SK-N-SH treated with all-trans-retinoic acid at 6 μM for 48 hours (cell line): Measurements from ENCODE around the gene PRKACA.
"Not testable (repeated sequence)": the region's sequence is repeated elsewhere in the genome, so short reads cannot be mapped to it uniquely, and the experiment has no call there.

ENCODE experiments used
- ATAC-seq: fragments of 200-7000 bp; cut with Tn5 transposase; 3 replicates; pipeline ENCODE4 v1.9.1; 2020; ENCODE audit warnings: mild to moderate bottlenecking, moderate library complexity
- ARNTL ChIP-seq: fragments of 450-650 bp; formaldehyde crosslinking; IDR thresholded peaks from 2 replicates; pipeline ENCODE4 v1.5.0; 2020; ENCODE audit warnings: low read depth, mild to moderate bottlenecking, moderate library complexity, borderline replicate concordance
- BACH2 ChIP-seq: fragments of 250-450 bp; sonication (Bioruptor Pico); IDR thresholded peaks from 2 replicates; pipeline ENCODE4 v1.9.0; 2021; ENCODE audit warnings: mild to moderate bottlenecking, borderline replicate concordance
- CREB5 ChIP-seq: fragments of 250-450 bp; sonication (Bioruptor Pico); IDR thresholded peaks from 2 replicates; pipeline ENCODE4 v1.5.1; 2020; ENCODE audit warnings: low read depth, mild to moderate bottlenecking, moderate library complexity
- CSDC2 ChIP-seq: fragments of 250-450 bp; sonication (Bioruptor Pico); IDR thresholded peaks from 2 replicates; pipeline ENCODE4 v1.5.0; 2020; ENCODE audit warnings: mild to moderate bottlenecking, moderate library complexity
- CSRNP3 ChIP-seq: fragments of 250-450 bp; sonication (Bioruptor Pico); IDR thresholded peaks from 2 replicates; pipeline ENCODE4 v1.5.1; 2021; ENCODE audit warnings: mild to moderate bottlenecking, moderate library complexity
- ESRRG ChIP-seq: fragments of 250-450 bp; sonication (Bioruptor Pico); IDR thresholded peaks from 2 replicates; pipeline ENCODE4 v1.6.1; 2021; ENCODE audit warnings: mild to moderate bottlenecking
- ISL1 ChIP-seq: fragments of 250-450 bp; sonication (Bioruptor Pico); IDR thresholded peaks from 2 replicates; pipeline ENCODE4 v2.1.2; 2022; ENCODE audit warnings: mild to moderate bottlenecking, moderate library complexity
- OSR1 ChIP-seq: fragments of 250-450 bp; sonication (Bioruptor Pico); IDR thresholded peaks from 2 replicates; pipeline ENCODE4 v1.8.0; 2022; ENCODE audit warnings: moderate library complexity, mild to moderate bottlenecking, inconsistent platforms
- PATZ1 ChIP-seq: fragments of 250-450 bp; sonication (Bioruptor Pico); IDR thresholded peaks from 2 replicates; pipeline ENCODE4 v1.8.0; 2020; ENCODE audit warnings: mild to moderate bottlenecking, moderate library complexity, borderline replicate concordance
- POU6F1 ChIP-seq: fragments of 250-450 bp; sonication (Bioruptor Pico); IDR thresholded peaks from 2 replicates; pipeline ENCODE4 v1.8.0; 2021; ENCODE audit warnings: low read depth, mild to moderate bottlenecking, moderate library complexity, borderline replicate concordance
- SNAI2 ChIP-seq: fragments of 250-450 bp; sonication (Bioruptor Pico); IDR thresholded peaks from 2 replicates; pipeline ENCODE4 v1.5.0; 2020; ENCODE audit warnings: mild to moderate bottlenecking, moderate library complexity
- TCF4 ChIP-seq: fragments of 250-450 bp; sonication (Bioruptor Pico); IDR thresholded peaks from 2 replicates; pipeline ENCODE4 v1.8.0; 2021; ENCODE audit warnings: mild to moderate bottlenecking, moderate library complexity, borderline replicate concordance
- TSHZ2 ChIP-seq: fragments of 250-450 bp; sonication (Bioruptor Pico); IDR thresholded peaks from 2 replicates; pipeline ENCODE4 v1.5.0; 2020; ENCODE audit warnings: mild to moderate bottlenecking, moderate library complexity
- ZFP3 ChIP-seq: fragments of 250-450 bp; sonication (Bioruptor Pico); IDR thresholded peaks from 2 replicates; pipeline ENCODE4 v1.5.0; 2020; ENCODE audit warnings: mild to moderate bottlenecking, moderate library complexity
- ZFP30 ChIP-seq: fragments of 450-650 bp; formaldehyde crosslinking; IDR thresholded peaks from 2 replicates; pipeline ENCODE4 v1.5.0; 2022; ENCODE audit warnings: mild to moderate bottlenecking, moderate library complexity
- ZNF565 ChIP-seq: fragments of 450-650 bp; formaldehyde crosslinking; conservative IDR thresholded peaks from 2 replicates; pipeline ENCODE4 v1.5.0; 2020; ENCODE audit warnings: low read depth, mild to moderate bottlenecking, moderate library complexity
- ZNF8 ChIP-seq: fragments of 450-650 bp; formaldehyde crosslinking; IDR thresholded peaks from 2 replicates; pipeline ENCODE4 v1.5.0; 2020; ENCODE audit warnings: mild to moderate bottlenecking, moderate library complexity

The PRKACA gene

GRCh38 chr19:14147797-14148605 is 30.4 kb upstream of the PRKACA start:
- TF ChIP-seq CSRNP3 (CRISPR knock-in tag) (no peak), TSHZ2 (0 out of 2 replicates have a peak, but pooled peaks have one; percentile 19), ZNF8 (CRISPR knock-in tag) (no peak), PATZ1 (CRISPR knock-in tag) (0 out of 2 replicates have a peak, but pooled peaks have one; percentile 57)
- peak; percentile 95 for ATAC-seq

- no peak for ATAC-seq
- TF ChIP-seq ZNF565 (no peak), ZNF8 (CRISPR knock-in tag) (no peak), CSDC2 (CRISPR knock-in tag) (no peak), POU6F1 (CRISPR knock-in tag) (no peak), ZFP3 (CRISPR knock-in tag) (no peak), ESRRG (CRISPR knock-in tag) (no peak), BACH2 (CRISPR knock-in tag) (no peak), ISL1 (CRISPR knock-in tag) (no peak), TCF4 (CRISPR knock-in tag) (no peak), SNAI2 (CRISPR knock-in tag) (no peak), TSHZ2 (no peak)
- TF ChIP-seq, all 23 proteins: peak for 0
Measured at GRCh38 chr19:14146789-14147216, 29.2 kb upstream of the PRKACA start.

- ATAC-seq = not testable (repeated sequence)
Measured at GRCh38 chr19:14146169-14146568, 28.6 kb upstream of the PRKACA start.

GRCh38 chr19:14145381-14145780 is 27.8 kb upstream of the PRKACA start:
- ATAC-seq = no peak
- TF ChIP-seq ZFP30 (CRISPR knock-in tag) (no peak), POU6F1 (CRISPR knock-in tag) (no peak), ARNTL (CRISPR knock-in tag) (no peak), TSHZ2 (no peak), OSR1 (no peak), BACH2 (CRISPR knock-in tag) (no peak), ISL1 (CRISPR knock-in tag) (no peak), CREB5 (no peak)
